Activated T-cell treated with anti-CD3 and anti-CD28 coated beads for 1 hour (primary cell): ENCODE results near the gene GCSAM.

ENCODE experiments used
- DNase-seq: peaks from one replicate; pipeline ENCODE4 v3.0.0-alpha.2; 2020; ENCODE audit warnings: low read depth

The GCSAM gene

DNA sequence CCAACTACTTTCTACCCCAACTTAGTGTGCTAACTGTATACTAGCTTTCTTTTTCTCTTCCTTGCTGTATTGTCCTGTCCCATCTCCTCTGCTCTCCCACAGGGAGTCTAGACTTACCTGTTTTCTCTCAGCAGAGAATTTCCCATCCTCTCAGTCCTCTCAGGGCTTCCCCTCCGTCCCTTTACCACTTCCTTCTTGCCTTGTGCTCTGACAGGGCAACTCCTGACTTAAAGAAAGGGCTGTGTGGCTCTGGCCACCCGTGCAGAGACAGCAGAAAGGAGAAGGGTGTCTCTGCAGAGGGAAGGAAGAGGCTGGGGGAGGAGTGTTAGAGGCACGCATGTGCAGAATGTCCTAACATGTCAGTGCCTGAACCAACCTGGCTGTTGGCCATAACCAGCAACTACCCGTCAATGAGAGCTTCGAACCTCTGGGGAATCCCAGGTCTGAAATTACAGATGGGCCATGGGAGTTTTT, at the start of gene GCSAM:
Gene GCSAM, minus strand, starts transcription at position 274 of the 474 bp plus-strand sequence. Its CDS starts 128 bp downstream, at position 146.
- DNase-seq: peak; percentile 35

- DNase-seq: no peak
Observed at GRCh38 chr3:112175646-112176045, 42.6 kb upstream of the GCSAM start.

GRCh38 chr3:112175037-112175436, 42.0 kb upstream of the GCSAM start:
- DNase-seq: no peak

GRCh38 chr3:112171144-112171543, 38.1 kb upstream of the GCSAM start:
- no peak for DNase-seq

DNA sequence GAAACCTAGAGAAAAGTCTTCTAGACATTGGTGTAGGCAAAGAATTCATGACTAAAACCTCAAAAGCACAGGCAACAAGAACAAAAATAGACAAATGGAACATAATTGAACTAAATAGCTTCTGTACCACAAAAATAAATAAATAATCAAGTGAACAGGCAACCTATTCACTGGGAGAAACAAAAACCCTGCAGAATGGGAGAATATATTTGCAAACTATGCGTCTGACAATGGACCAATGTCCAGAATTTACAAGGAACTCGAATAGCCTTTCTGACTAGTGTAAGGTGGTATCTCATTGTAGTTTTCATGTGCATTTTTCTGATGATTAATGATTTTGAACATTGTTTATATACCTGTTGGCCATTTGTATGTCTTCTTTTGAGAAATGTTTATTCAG, 37.0 kb upstream of the GCSAM start:
- DNase-seq: no peak

DNA sequence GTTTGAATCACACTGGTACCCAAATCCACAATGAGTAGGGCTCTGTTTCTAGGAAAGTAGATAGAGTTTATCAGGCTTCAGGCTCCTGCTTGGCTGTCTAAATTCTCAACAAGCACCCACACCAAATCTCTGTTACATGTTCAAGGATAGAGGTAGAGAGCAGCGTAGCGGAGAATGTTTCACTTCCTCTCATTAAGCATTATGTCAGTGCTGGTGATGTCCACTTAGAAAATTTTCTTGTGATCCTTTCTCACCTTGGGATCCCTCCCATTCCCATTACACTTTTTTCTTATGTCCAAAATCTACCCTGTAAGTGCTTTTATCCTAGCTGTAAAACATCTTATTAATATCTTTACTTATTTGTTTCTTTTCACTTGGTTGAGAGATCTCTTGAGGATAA, 34.7 kb upstream of the GCSAM start:
- no peak for DNase-seq

DNA sequence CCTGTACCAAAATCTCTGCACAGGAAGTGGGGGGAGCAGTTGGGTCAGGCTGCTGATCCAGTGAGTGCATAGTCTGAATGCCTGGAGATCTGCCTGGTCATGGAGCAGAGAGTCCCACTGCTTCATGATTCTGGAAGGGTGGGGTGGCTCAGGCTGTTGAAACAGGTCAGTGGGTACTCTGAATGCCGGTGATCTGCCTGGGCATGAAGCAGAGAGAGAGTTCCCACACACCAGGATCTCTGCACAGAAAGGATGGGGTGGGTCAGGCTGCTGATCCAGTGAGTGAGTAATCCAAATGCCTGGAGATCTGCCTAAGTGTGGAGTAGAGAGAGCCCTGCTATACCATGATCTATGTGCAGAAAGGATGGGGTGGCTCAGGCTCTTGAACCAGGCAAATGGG, 16.1 kb upstream of the GCSAM start:
- no peak for DNase-seq

- DNase-seq: no peak
Observed at GRCh38 chr3:112143689-112144088, 10.6 kb upstream of the GCSAM start.

DNA sequence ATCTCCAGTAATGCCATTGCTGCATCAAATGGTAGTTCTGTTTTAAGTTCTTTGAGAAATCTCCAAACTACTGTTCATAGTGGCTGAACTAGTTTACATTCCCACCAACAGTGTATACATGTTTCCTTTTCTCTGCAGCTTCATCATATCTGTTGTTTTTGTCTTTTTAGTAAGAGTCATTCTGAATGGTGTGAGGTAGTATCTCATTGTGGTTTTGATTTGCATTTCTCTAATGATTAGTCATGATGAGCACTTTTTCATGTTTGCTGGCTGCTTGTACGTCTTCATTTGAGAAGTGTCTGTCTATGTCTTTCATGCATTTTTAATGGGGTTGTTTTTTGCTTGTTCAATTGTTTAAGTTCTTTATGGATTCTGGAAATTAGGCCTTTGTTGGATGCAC, 10.2 kb upstream of the GCSAM start:
- no peak for DNase-seq

DNA sequence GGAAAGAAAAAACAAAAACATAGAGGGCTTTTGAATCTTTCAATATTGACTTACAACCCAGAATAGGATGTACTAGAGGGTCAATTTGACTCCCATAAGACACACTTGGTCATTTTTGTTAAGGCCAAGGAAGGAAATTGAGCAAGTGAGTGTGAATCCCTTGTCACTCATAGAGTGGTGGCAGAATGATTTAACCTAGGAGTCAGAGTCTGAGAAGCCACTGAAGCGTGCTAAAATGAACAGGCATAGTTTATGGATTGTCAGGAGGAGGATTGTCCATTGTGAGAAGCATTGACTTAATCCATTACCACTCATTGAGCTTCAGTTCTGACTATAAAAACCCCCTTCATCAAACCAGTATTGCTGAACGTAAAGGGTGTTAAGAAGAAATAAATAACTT, 8.2 kb upstream of the GCSAM start:
- DNase-seq: no peak

DNA sequence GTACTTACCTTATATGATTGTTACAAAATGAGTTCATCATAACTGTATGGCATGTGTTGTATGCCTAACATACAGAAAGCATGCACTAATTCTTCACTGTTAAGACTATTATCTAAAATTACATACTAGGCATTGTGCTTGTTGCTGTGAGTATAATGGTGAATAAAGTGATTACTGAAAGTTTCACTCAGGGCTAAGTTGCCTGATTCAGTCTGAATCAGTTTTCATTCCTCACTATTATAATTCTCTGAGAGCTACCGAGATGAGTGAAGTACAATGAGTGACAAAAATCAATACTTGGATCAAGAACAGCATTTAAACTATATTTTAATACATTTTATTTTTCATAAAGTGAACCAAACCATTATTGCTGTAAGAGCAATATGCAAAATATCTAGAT, 7.5 kb upstream of the GCSAM start:
- DNase-seq: no peak

DNA sequence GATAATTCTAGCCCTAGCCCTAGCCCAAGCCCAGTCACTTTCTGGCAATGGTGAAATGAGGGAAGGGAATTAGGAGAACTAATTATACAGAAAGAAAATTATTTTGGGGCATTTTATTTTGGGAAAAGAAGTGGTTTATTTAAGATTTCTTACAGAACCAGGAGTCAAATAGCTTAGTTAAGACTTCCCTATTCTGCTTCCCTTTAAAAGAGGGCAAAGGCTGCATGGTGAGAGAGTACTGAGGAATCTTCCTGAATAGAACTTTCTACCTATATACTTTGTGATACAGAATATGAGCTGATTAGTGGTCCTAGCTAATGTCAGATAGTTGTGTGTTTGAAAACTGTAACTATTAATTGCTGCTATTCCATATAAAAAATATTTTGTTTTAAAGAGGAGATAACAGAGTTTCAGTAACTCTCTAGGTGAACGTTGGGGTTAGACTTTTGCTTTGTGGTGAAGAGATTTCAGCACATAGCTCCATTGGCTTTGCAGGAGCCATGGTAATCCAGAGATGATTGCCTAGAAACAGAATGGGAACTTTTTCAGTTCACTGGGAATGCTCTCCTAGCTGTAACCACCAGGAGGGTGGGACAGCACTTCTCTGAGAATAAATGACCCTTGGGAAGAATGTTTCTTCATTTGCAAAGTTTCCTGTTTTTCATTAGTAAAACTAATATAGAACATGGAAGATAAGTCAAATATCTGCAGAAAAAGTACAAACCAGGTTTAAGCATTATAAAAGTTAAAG, 5.3 kb upstream of the GCSAM start:
- DNase-seq: no peak

DNA sequence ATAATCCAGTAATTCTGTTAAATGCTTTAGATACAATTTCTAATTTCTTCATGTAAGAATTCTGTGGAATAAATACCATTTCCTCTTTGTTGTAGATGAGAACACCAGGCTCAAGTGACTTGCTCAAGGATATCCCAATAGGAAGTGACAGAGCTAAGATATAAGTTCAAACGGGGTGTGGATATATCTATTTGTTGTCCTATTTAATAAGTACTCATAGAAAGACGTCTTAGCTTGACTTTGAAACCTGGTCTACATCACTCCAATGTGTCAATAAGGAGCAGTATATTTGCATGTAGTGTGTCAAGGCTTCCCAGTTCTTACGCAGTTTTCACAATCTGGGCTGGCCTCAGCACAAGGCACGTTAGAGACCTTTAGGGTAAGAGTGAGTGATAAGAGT, 4.7 kb upstream of the GCSAM start:
- DNase-seq: no peak

DNA sequence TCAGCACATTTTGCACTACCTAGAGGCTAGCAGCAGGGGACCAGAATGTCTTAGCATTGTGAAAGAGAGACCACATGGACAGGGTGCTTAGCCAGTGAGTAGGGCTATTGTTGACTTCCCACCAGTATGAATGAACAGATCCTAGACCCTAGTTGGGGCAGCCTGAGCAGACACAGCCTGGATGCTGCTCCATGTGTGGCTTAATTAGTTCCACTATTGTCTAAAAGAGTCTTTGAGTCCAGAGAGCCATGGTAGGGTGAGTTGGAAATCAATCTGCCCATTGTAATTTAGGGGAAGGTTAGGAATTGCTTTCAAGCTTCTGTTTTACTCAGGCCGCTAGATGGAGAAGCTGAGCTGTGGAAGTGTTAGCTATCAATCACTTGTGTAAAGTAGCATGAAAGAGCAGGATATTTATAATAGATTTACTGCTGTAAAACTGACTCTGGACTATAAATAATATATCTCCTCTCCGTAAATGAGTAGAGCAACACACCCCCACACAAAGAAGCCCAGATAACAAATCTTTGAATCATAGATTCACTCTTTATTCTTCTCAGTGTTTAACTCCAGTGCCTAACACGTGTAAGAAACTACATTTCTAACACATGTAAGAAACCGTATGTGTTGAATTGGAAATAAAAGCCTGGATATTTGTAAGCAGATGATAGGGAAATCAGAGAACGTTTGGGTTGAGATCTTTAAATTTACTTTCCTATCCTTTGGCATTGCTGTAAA, 4.1 kb upstream of the GCSAM start:
- DNase-seq: no peak

DNA sequence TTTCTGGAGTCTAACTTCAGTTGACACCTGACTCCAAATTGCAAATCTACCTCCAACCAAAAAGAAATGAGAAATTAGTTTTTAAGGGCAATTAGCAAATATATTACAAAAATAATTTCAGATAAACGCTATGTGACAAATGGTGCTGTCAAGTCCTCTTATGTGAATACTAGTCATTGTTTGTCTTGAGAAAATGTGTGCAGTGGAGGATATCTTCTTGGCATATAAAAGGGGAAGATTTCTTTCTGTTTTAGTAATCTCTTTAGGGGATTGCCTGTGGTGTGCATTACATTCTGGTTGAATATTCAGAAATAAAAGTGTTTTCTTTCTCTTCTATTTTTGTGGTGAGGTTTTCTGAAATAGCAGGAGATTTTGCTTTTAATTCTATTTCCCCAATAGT, 3.0 kb upstream of the GCSAM start:
- DNase-seq: no peak

DNA sequence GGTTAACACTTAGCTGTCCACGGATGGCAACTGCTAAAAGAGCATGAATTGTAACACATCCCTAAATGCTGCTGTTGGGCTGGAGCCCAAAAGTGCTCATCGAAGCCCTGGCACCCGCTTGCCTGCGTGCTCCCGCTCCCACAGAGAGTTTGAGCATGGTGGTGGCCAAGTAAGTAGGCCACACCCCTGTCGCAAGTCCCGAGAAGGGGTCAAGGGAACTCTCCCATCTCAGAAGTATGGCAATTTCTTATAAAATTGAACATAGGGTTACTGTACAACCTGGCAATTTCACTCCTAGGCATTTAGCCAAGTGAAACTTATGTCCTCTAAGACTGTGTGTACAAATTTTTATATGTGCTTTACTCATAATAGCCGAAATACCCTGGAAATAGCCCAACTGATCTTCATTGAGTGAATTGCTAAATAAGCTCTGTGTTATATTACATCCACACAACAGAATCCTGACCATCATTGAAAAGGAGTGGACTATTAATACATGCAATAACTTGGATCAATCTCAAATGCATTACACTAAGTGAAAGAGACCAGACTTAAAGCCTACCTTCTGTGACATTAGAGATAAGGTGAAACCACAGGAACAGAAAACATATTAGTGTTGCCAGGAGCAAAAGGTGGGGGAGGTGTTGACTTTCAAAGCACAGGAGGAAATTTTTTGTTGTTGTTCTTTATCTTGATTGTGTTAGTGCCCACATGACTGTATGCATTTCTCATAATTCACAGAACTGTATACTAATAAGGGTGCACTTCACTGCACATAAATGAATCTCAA, 1.5 kb upstream of the GCSAM start:
- no peak for DNase-seq

- DNase-seq: no peak
Observed at GRCh38 chr3:112133626-112134334, 732 bp upstream of the GCSAM start.

- no peak for DNase-seq
Observed at GRCh38 chr3:112132554-112132953, 494 bp downstream of the GCSAM start.

DNA sequence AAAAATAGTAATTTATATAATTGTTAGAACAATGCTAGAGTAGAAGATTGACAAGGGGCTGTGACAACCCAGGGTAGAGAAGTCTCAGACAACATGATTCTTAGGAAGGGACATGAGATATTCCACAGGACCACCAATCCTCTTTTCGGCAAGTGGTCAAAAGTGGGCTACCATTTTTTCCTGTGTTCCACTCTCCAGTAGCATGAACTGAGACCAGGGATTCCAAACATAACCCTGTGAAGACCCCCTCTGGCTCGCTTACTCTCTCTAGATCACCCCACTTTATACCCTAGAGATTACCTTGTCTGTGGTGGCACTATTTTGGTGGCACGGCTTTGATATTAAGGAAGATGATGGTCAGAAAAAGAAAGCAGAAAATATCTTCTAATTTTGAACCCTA, 960 bp downstream of the GCSAM start:
- DNase-seq: no peak

DNA sequence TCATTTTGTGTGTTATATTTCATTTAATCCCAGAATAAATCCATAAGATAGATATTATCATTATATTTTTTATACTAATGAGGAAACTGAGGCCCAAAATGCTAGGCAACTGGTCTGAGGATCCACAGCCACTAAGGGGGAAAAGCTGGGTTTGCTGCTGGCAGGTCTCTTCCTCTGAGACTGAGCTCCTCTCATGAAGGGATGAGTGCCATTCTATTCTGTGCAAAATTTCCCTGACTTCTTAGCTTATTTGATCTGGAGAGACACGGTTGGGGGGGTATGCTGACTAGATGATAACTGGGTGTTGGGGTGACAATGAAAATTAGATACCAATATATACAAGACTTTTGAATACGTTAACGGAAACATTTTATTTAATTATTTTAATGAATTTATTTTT, 1.9 kb downstream of the GCSAM start:
- no peak for DNase-seq

GRCh38 chr3:112130638-112130993, 2.4 kb downstream of the GCSAM start:
- no peak for DNase-seq

GRCh38 chr3:112129925-112130637, 3.0 kb downstream of the GCSAM start:
- DNase-seq: no peak
